HCT116 (cell line): ENCODE measurements around the gene FBXL5.

Source experiments
- ELF1 ChIP-seq: IDR thresholded peaks from 2 replicates; pipeline ENCODE4 v1.6.1; 2012; ENCODE audit warnings: low read depth, borderline replicate concordance
- EZH2 ChIP-seq: fragments of 200-600 bp; sonication (generic); IDR thresholded peaks from 2 replicates; pipeline ENCODE4 v1.6.1; 2017; ENCODE audit warnings: antibody characterized with exemption, mixed run types
- POLR2AphosphoS5 ChIP-seq: IDR thresholded peaks from 2 replicates; pipeline ENCODE4 v1.6.1; 2011; ENCODE audit warnings: mild to moderate bottlenecking, low read depth, low read length, moderate library complexity
- RAD21 ChIP-seq: IDR thresholded peaks from 2 replicates; pipeline ENCODE4 v1.6.1; 2012; ENCODE audit warnings: low read depth, mild to moderate bottlenecking
- YY1 ChIP-seq: IDR thresholded peaks from 2 replicates; pipeline ENCODE4 v1.6.1; 2011; ENCODE audit warnings: low read length, low read depth, moderate library complexity, mild to moderate bottlenecking; ENCODE audit not compliant: insufficient replicate concordance; ENCODE audit errors: extremely low read depth
- ZNF274 ChIP-seq: fragments of 200-500 bp; sonication (Bioruptor generic); IDR thresholded peaks from 2 replicates; pipeline ENCODE4 v1.6.1; 2014; ENCODE audit warnings: mild to moderate bottlenecking, low read depth, low read length, inconsistent platforms
- TF ChIP-seq, protein P1 (sequence below), 3 experiments: fragments of 200-600 bp in 1 of 3; sonication (generic) in 1 of 3; IDR thresholded peaks in 2 of 3; conservative IDR thresholded peaks in 1 of 3; 2 replicates each; pipeline ENCODE4 v1.5.1; 2012 to 2017; ENCODE audit warnings: low read depth in 2 of 3, low read length in 2 of 3, antibody characterized with exemption in 1 of 3, borderline replicate concordance in 1 of 3, control low read depth in 1 of 3, mild to moderate bottlenecking in 1 of 3, mixed read lengths in 1 of 3, mixed run types in 1 of 3, moderate library complexity in 1 of 3; ENCODE audit not compliant: insufficient read depth in 1 of 3
- TF ChIP-seq, protein P2 (sequence below): IDR thresholded peaks from 2 replicates; pipeline ENCODE4 v1.6.1; 2011; ENCODE audit warnings: mild to moderate bottlenecking, low read length, moderate library complexity; ENCODE audit not compliant: insufficient replicate concordance; ENCODE audit errors: extremely low read depth

DNA sequence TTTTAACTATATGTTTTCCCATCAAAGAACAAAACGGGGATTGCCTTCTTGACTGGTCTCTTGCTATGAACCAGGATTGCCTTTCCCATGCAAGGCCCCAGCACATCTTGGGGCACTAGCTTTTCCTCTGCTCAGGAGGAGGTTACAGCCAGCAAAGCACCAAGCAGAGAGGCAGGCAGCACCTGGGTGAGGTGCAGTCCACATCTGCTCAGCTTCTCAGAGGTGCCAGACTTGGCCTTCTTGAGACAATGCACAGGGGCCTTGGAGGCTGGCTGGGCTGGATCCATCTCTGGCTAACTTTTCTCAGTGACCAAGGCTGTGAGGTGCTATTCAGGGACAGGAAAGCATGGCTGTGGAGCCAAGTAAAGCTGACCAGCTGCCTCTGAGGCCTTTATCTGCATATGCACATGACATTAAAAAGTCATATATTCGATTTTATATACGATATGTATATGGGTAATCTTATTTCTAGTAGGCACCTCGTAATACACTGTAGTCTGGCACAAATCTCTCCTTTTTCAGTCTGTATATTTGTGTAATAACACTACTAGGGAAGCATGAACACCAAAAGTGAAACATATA, 98.6 kb downstream of the FBXL5 start:
- TF ChIP-seq POLR2AphosphoS5 = no peak
- no peak for TF ChIP-seq ELF1
- TF ChIP-seq, protein P1, sequence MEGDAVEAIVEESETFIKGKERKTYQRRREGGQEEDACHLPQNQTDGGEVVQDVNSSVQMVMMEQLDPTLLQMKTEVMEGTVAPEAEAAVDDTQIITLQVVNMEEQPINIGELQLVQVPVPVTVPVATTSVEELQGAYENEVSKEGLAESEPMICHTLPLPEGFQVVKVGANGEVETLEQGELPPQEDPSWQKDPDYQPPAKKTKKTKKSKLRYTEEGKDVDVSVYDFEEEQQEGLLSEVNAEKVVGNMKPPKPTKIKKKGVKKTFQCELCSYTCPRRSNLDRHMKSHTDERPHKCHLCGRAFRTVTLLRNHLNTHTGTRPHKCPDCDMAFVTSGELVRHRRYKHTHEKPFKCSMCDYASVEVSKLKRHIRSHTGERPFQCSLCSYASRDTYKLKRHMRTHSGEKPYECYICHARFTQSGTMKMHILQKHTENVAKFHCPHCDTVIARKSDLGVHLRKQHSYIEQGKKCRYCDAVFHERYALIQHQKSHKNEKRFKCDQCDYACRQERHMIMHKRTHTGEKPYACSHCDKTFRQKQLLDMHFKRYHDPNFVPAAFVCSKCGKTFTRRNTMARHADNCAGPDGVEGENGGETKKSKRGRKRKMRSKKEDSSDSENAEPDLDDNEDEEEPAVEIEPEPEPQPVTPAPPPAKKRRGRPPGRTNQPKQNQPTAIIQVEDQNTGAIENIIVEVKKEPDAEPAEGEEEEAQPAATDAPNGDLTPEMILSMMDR (IDR thresholded peaks at IDR 0.05 in 2 of 3, conservative IDR thresholded peaks at IDR 0.05 in 1 of 3; ENCODE audit: borderline replicate concordance in 1 of 3, insufficient read depth in 1 of 3, low read depth in 2 of 3, low read length in 2 of 3) = no peak
- TF ChIP-seq RAD21 = no peak
- TF ChIP-seq, protein P2, sequence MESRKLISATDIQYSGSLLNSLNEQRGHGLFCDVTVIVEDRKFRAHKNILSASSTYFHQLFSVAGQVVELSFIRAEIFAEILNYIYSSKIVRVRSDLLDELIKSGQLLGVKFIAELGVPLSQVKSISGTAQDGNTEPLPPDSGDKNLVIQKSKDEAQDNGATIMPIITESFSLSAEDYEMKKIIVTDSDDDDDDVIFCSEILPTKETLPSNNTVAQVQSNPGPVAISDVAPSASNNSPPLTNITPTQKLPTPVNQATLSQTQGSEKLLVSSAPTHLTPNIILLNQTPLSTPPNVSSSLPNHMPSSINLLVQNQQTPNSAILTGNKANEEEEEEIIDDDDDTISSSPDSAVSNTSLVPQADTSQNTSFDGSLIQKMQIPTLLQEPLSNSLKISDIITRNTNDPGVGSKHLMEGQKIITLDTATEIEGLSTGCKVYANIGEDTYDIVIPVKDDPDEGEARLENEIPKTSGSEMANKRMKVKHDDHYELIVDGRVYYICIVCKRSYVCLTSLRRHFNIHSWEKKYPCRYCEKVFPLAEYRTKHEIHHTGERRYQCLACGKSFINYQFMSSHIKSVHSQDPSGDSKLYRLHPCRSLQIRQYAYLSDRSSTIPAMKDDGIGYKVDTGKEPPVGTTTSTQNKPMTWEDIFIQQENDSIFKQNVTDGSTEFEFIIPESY = no peak
- TF ChIP-seq YY1 = no peak
- TF ChIP-seq EZH2 = no peak
- TF ChIP-seq ZNF274 = no peak
